ENCODE results near the gene UNC5C. TPM values are rescaled to one million over a fixed set of nuclear protein-coding genes. Genes with fewer than 3 reads are reported as not detected.

UNC5C gene
- total RNA-seq, 2 experiments from 2014 or later, result not detected

- DNase-seq, result no peak
- no peaks in the 10 kb centered on the region for H3K36me3 Mint-ChIP-seq (ENCODE audit: low read depth)
- intact Hi-C loops (cut with micrococcal nuclease), result no loop called here
- CTCF ChIA-PET, result no interaction called here
- no peak overlapping the region for H3K4me3 Mint-ChIP-seq
- H3K9me3 Mint-ChIP-seq, result no peaks in the 10 kb centered on the region
- no peaks in the 10 kb centered on the region for H3K27me3 Mint-ChIP-seq (ENCODE audit: low read depth)
- H3K27ac Mint-ChIP-seq, result no peak overlapping the region
- H3K4me1 Mint-ChIP-seq (ENCODE audit: low read depth), result no peaks in the 10 kb centered on the region
Observed at GRCh38 chr4:95170176-95170575, 378.6 kb downstream of the UNC5C start.

GRCh38 chr4:95167805-95168204, 381.0 kb downstream of the UNC5C start:
- no peak overlapping the region for H3K4me3 Mint-ChIP-seq
- intact Hi-C loops (cut with micrococcal nuclease), result loop anchor here (2.0 to 10.0 kb wide), 3 partner anchors 127 to 867 kb away; partner anchors contain the start of gene UNC5C
- H3K4me1 Mint-ChIP-seq (ENCODE audit: low read depth), result no peaks in the 10 kb centered on the region
- DNase-seq, result no peak
- no peaks in the 10 kb centered on the region for H3K36me3 Mint-ChIP-seq (ENCODE audit: low read depth)
- H3K27me3 Mint-ChIP-seq (ENCODE audit: low read depth), result no peaks in the 10 kb centered on the region
- CTCF ChIA-PET, result no interaction called here
- H3K9me3 Mint-ChIP-seq, result no peaks in the 10 kb centered on the region
- no peak overlapping the region for H3K27ac Mint-ChIP-seq

GRCh38 chr4:95165926-95166524, 382.7 kb downstream of the UNC5C start:
- intact Hi-C loops (cut with micrococcal nuclease), result loop anchor here (1.0 to 10.0 kb wide), 4 partner anchors 129 to 1186 kb away; partner anchors contain the start of gene UNC5C
- H3K36me3 Mint-ChIP-seq (ENCODE audit: low read depth), result no peaks in the 10 kb centered on the region
- H3K27me3 Mint-ChIP-seq (ENCODE audit: low read depth), result no peaks in the 10 kb centered on the region
- no peaks in the 10 kb centered on the region for H3K4me1 Mint-ChIP-seq (ENCODE audit: low read depth)
- no peak overlapping the region for H3K4me3 Mint-ChIP-seq
- H3K9me3 Mint-ChIP-seq, result no peaks in the 10 kb centered on the region
- CTCF ChIA-PET, result interaction anchor here (0.6 to 1.2 kb wide), 2 partner anchors 11 to 204 kb away, joined by 3 read pairs; no protein-coding TSS in a partner anchor
- H3K27ac Mint-ChIP-seq, result no peak overlapping the region
- DNase-seq, result peak; percentile 41

GRCh38 chr4:95162867-95163266, 385.9 kb downstream of the UNC5C start:
- H3K36me3 Mint-ChIP-seq (ENCODE audit: low read depth), result no peaks in the 10 kb centered on the region
- no peak overlapping the region for H3K4me3 Mint-ChIP-seq
- no peak for DNase-seq
- no peak overlapping the region for H3K27ac Mint-ChIP-seq
- intact Hi-C loops (cut with micrococcal nuclease), result loop anchor here (10.0 kb wide), 2 partner anchors 132 to 382 kb away; partner anchors contain the start of gene UNC5C
- CTCF ChIA-PET, result interaction anchor here (0.7 kb wide), 1 partner anchor 16 kb away, joined by 3 read pairs; no protein-coding TSS in a partner anchor
- no peaks in the 10 kb centered on the region for H3K4me1 Mint-ChIP-seq (ENCODE audit: low read depth)
- no peaks in the 10 kb centered on the region for H3K27me3 Mint-ChIP-seq (ENCODE audit: low read depth)
- no peaks in the 10 kb centered on the region for H3K9me3 Mint-ChIP-seq

- no peak for DNase-seq
- no peaks in the 10 kb centered on the region for H3K4me1 Mint-ChIP-seq (ENCODE audit: low read depth)
- intact Hi-C loops (cut with micrococcal nuclease), result loop anchor here (10.0 kb wide), 2 partner anchors 133 to 383 kb away; partner anchors contain the start of gene UNC5C
- no peaks in the 10 kb centered on the region for H3K36me3 Mint-ChIP-seq (ENCODE audit: low read depth)
- H3K27ac Mint-ChIP-seq, result no peak overlapping the region
- no peaks in the 10 kb centered on the region for H3K27me3 Mint-ChIP-seq (ENCODE audit: low read depth)
- CTCF ChIA-PET, result interaction anchor here (0.7 kb wide), 1 partner anchor 17 kb away, joined by 3 read pairs; no protein-coding TSS in a partner anchor
- no peaks in the 10 kb centered on the region for H3K9me3 Mint-ChIP-seq
- H3K4me3 Mint-ChIP-seq, result no peak overlapping the region
Observed at GRCh38 chr4:95161781-95162469, 386.8 kb downstream of the UNC5C start.

- intact Hi-C loops (cut with micrococcal nuclease), result loop anchor here (5.0 to 10.0 kb wide), 2 partner anchors 353 to 675 kb away; no protein-coding TSS in a partner anchor
- Mint-ChIP-seq H3K27ac (no peak overlapping the region), H3K4me3 (no peak overlapping the region), H3K9me3 (no peaks in the 10 kb centered on the region), H3K27me3 (ENCODE audit: low read depth) (no peaks in the 10 kb centered on the region), H3K4me1 (ENCODE audit: low read depth) (peaks cover 13% of the 10 kb centered on the region), H3K36me3 (ENCODE audit: low read depth) (no peaks in the 10 kb centered on the region)
- CTCF ChIA-PET, result no interaction called here
- DNase-seq, result no peak
Observed at GRCh38 chr4:95159384-95159783, 389.4 kb downstream of the UNC5C start.

- CTCF ChIA-PET, result no interaction called here
- no peak for DNase-seq
- intact Hi-C loops (cut with micrococcal nuclease), result loop anchor here (5.0 to 10.0 kb wide), 2 partner anchors 354 to 676 kb away; no protein-coding TSS in a partner anchor
- Mint-ChIP-seq H3K9me3 (no peaks in the 10 kb centered on the region), H3K4me3 (no peak overlapping the region), H3K36me3 (ENCODE audit: low read depth) (no peaks in the 10 kb centered on the region), H3K27ac (no peak overlapping the region), H3K4me1 (ENCODE audit: low read depth) (peaks cover 13% of the 10 kb centered on the region), H3K27me3 (ENCODE audit: low read depth) (no peaks in the 10 kb centered on the region)
Observed at GRCh38 chr4:95158626-95159025, 390.1 kb downstream of the UNC5C start.

- Mint-ChIP-seq H3K9me3 (no peaks in the 10 kb centered on the region), H3K4me1 (ENCODE audit: low read depth) (peaks cover 13% of the 10 kb centered on the region), H3K36me3 (ENCODE audit: low read depth) (no peaks in the 10 kb centered on the region), H3K27me3 (ENCODE audit: low read depth) (no peaks in the 10 kb centered on the region), H3K4me3 (no peak overlapping the region), H3K27ac (no peak overlapping the region)
- DNase-seq, result no peak
- intact Hi-C loops (cut with micrococcal nuclease), result loop anchor here (5.0 to 10.0 kb wide), 2 partner anchors 354 to 677 kb away; no protein-coding TSS in a partner anchor
- CTCF ChIA-PET, result no interaction called here
Observed at GRCh38 chr4:95158045-95158444, 390.7 kb downstream of the UNC5C start.

- CTCF ChIA-PET, result no interaction called here
- H3K9me3 Mint-ChIP-seq, result no peaks in the 10 kb centered on the region
- intact Hi-C loops (cut with micrococcal nuclease), result loop anchor here (5.0 to 10.0 kb wide), 2 partner anchors 355 to 677 kb away; no protein-coding TSS in a partner anchor
Observed at GRCh38 chr4:95157596-95157995, 391.2 kb downstream of the UNC5C start.

GRCh38 chr4:95156452-95156765, 392.4 kb downstream of the UNC5C start:
- Mint-ChIP-seq H3K27me3 (ENCODE audit: low read depth) (no peaks in the 10 kb centered on the region), H3K4me3 (no peak overlapping the region), H3K9me3 (no peaks in the 10 kb centered on the region), H3K27ac (no peak overlapping the region), H3K36me3 (ENCODE audit: low read depth) (no peaks in the 10 kb centered on the region), H3K4me1 (ENCODE audit: low read depth) (peaks cover 13% of the 10 kb centered on the region)
- DNase-seq, result no peak
- intact Hi-C loops (cut with micrococcal nuclease), result loop anchor here (5.0 to 10.0 kb wide), 2 partner anchors 356 to 678 kb away; no protein-coding TSS in a partner anchor
- CTCF ChIA-PET, result interaction anchor here (0.7 to 1.3 kb wide), 10 partner anchors 11 to 342 kb away, joined by 3 to 5 read pairs (median 3); no protein-coding TSS in a partner anchor

More at GRCh38 chr4:95157596-95157995, 391.2 kb downstream of the UNC5C start:
- no peaks in the 10 kb centered on the region for H3K36me3 Mint-ChIP-seq (ENCODE audit: low read depth)
- H3K4me3 Mint-ChIP-seq, result no peak overlapping the region
- H3K27ac Mint-ChIP-seq, result no peak overlapping the region
- no peaks in the 10 kb centered on the region for H3K27me3 Mint-ChIP-seq (ENCODE audit: low read depth)
- DNase-seq, result no peak
- H3K4me1 Mint-ChIP-seq (ENCODE audit: low read depth), result peaks cover 13% of the 10 kb centered on the region

- CTCF ChIA-PET, result interaction anchor here (0.7 to 1.3 kb wide), 10 partner anchors 11 to 342 kb away, joined by 3 to 5 read pairs (median 3); no protein-coding TSS in a partner anchor
- H3K9me3 Mint-ChIP-seq, result no peaks in the 10 kb centered on the region
- H3K4me1 Mint-ChIP-seq (ENCODE audit: low read depth), result peaks cover 13% of the 10 kb centered on the region
- DNase-seq, result no peak
- intact Hi-C loops (cut with micrococcal nuclease), result loop anchor here (5.0 to 10.0 kb wide), 2 partner anchors 356 to 679 kb away; no protein-coding TSS in a partner anchor
- no peak overlapping the region for H3K4me3 Mint-ChIP-seq
- no peak overlapping the region for H3K27ac Mint-ChIP-seq
- no peaks in the 10 kb centered on the region for H3K27me3 Mint-ChIP-seq (ENCODE audit: low read depth)
- H3K36me3 Mint-ChIP-seq (ENCODE audit: low read depth), result no peaks in the 10 kb centered on the region
Observed at GRCh38 chr4:95155759-95156451, 392.9 kb downstream of the UNC5C start.

- Mint-ChIP-seq H3K4me1 (ENCODE audit: low read depth) (peaks cover 22% of the 10 kb centered on the region), H3K27me3 (ENCODE audit: low read depth) (no peaks in the 10 kb centered on the region), H3K27ac (no peak overlapping the region), H3K4me3 (no peak overlapping the region), H3K36me3 (ENCODE audit: low read depth) (no peaks in the 10 kb centered on the region), H3K9me3 (no peaks in the 10 kb centered on the region)
- no peak for DNase-seq
- CTCF ChIA-PET, result no interaction called here
- intact Hi-C loops (cut with micrococcal nuclease), result loop anchor here (10.0 kb wide), 1 partner anchor 682 kb away; no protein-coding TSS in a partner anchor
Observed at GRCh38 chr4:95153182-95153581, 395.6 kb downstream of the UNC5C start.

Measured in activated naive CD4-positive, alpha-beta T cell treated with anti-CD3 and anti-CD28 coated beads for 36 hours (primary cell).